A549 (cell line): ENCODE measurements around the gene DNAJB5. TPM values are rescaled to one million over a fixed set of nuclear protein-coding genes. Genes with fewer than 3 reads are reported as not detected.

Experiments used
- ATAC-seq, 2 experiments: fragments of 200-7000 bp in 1 of 2; fragments of >200 bp in 1 of 2; cut with Nextera tagmentation in 1 of 2; cut with Tn5 transposase in 1 of 2; 3 replicates each; pipeline versions ENCODE4 v1.8.0 to v1.9.1; 2018 to 2020; ENCODE audit warnings: mild to moderate bottlenecking in 1 of 2, moderate library complexity in 1 of 2
- CTCF ChIA-PET: fragments of 300-600 bp; sonication (Branson Sonifier 250); formaldehyde crosslinking; extraction: SDS; loops from one replicate; lab custom pipeline; 2021; ENCODE audit warnings: antibody characterized with exemption, inconsistent platforms; lab: Yijun Ruan, JAX
- POLR2A ChIA-PET: fragments of 350-600 bp; formaldehyde crosslinking; extraction: SDS; loops from one replicate; lab custom pipeline; 2021; ENCODE audit warnings: antibody characterized with exemption, inconsistent platforms; lab: Yijun Ruan, JAX
- DNase-seq, 2 experiments: peaks; one replicate each; pipeline versions ENCODE4 v3.0.0 to v3.0.0-alpha.2; 2011 to 2016; ENCODE audit warnings: low read depth in 1 of 2, low spot score in 1 of 2
- FAIRE-seq: peaks from 2 replicates; lab custom pipeline; 2011; peaks lifted over from hg19 to GRCh38; lab: Jason Lieb, UNC
- H3K27ac ChIP-seq, 2 experiments: fragments of >200 bp; sonication (Bioruptor Twin); formaldehyde crosslinking; 3 replicates each; pipeline ENCODE4 v1.5.1; 2016 to 2017
- H3K4me1 ChIP-seq: fragments of >200 bp; sonication (Bioruptor Twin); formaldehyde crosslinking; 3 replicates; pipeline ENCODE4 v1.6.1; 2016
- H3K4me2 ChIP-seq: fragments of >200 bp; sonication (Bioruptor Twin); formaldehyde crosslinking; 3 replicates; pipeline ENCODE4 v1.6.1; 2016
- H3K4me3 ChIP-seq: fragments of >200 bp; sonication (Bioruptor Twin); formaldehyde crosslinking; 3 replicates; pipeline ENCODE4 v1.5.1; 2016
- H3K9me3 ChIP-seq: fragments of >200 bp; sonication (Bioruptor Twin); formaldehyde crosslinking; 3 replicates; pipeline ENCODE4 v1.6.1; 2016
- BCL3 ChIP-seq: fragments of >200 bp; sonication (Bioruptor Twin); formaldehyde crosslinking; IDR thresholded peaks from 3 replicates; pipeline ENCODE4 v1.6.1; 2016
- BHLHE40 ChIP-seq: IDR thresholded peaks from 2 replicates; pipeline ENCODE4 v1.6.1; 2012; ENCODE audit warnings: low read depth, low read length, inconsistent platforms
- CBX2 ChIP-seq: fragments of 200-600 bp; sonication (generic); IDR thresholded peaks from 2 replicates; pipeline ENCODE4 v1.6.1; 2016; ENCODE audit warnings: low read depth, mild to moderate bottlenecking, borderline replicate concordance
- EP300 ChIP-seq, 2 experiments: fragments of >200 bp; sonication (Bioruptor Twin); formaldehyde crosslinking; IDR thresholded peaks; 2 replicates in 1 of 2; 3 replicates in 1 of 2; pipeline ENCODE4 v1.6.1; 2016 to 2017
- ESRRA ChIP-seq: fragments of 150-350 bp; IDR thresholded peaks from 2 replicates; pipeline ENCODE4 v1.6.1; 2014; ENCODE audit warnings: mild to moderate bottlenecking, low read length, borderline replicate concordance
- FOSB ChIP-seq: fragments of 250-450 bp; sonication (Bioruptor Pico); IDR thresholded peaks from 2 replicates; pipeline ENCODE4 v1.5.0; 2020; ENCODE audit warnings: mild to moderate bottlenecking, moderate library complexity
- FOXS1 ChIP-seq: fragments of 250-450 bp; sonication (Bioruptor Pico); IDR thresholded peaks from 2 replicates; pipeline ENCODE4 v1.5.0; 2020; ENCODE audit warnings: mild to moderate bottlenecking, moderate library complexity
- GATA3 ChIP-seq: IDR thresholded peaks from 2 replicates; pipeline ENCODE4 v1.6.1; 2012; ENCODE audit warnings: borderline replicate concordance
- HOXA7 ChIP-seq: fragments of 250-450 bp; sonication (Bioruptor Pico); IDR thresholded peaks from 2 replicates; pipeline ENCODE4 v1.5.0; 2020; ENCODE audit warnings: mild to moderate bottlenecking, moderate library complexity
- JUN ChIP-seq, 2 experiments: fragments of >200 bp; sonication (Bioruptor Twin); formaldehyde crosslinking; IDR thresholded peaks; 2 replicates in 1 of 2; 3 replicates in 1 of 2; pipeline ENCODE4 v1.6.1; 2016 to 2017
- JUNB ChIP-seq: fragments of >200 bp; sonication (Bioruptor Twin); formaldehyde crosslinking; IDR thresholded peaks from 2 replicates; pipeline ENCODE4 v1.6.1; 2016
- KDM5A ChIP-seq: fragments of 200-600 bp; sonication (generic); IDR thresholded peaks from 2 replicates; pipeline ENCODE4 v1.6.1; 2016; ENCODE audit warnings: antibody characterized with exemption, mild to moderate bottlenecking
- MAX ChIP-seq: IDR thresholded peaks from 2 replicates; pipeline ENCODE4 v1.6.1; 2012
- MYC ChIP-seq: IDR thresholded peaks from 2 replicates; pipeline ENCODE4 v1.6.1; 2012; ENCODE audit warnings: mild to moderate bottlenecking, inconsistent platforms, low read length, improper control_type of control experiment, borderline replicate concordance
- NFE2L2 ChIP-seq: fragments of 150-350 bp; conservative IDR thresholded peaks from 2 replicates; pipeline ENCODE4 v1.6.1; 2014; ENCODE audit warnings: low read length
- NR3C1 ChIP-seq: fragments of >200 bp; sonication (Bioruptor Twin); formaldehyde crosslinking; IDR thresholded peaks from 3 replicates; pipeline ENCODE4 v1.6.1; 2017
- PBX3 ChIP-seq: IDR thresholded peaks from 2 replicates; pipeline ENCODE4 v1.6.1; 2012
- PHF8 ChIP-seq: fragments of 200-600 bp; sonication (generic); IDR thresholded peaks from 2 replicates; pipeline ENCODE4 v1.6.1; 2016; ENCODE audit warnings: low read depth, mild to moderate bottlenecking, antibody characterized with exemption, moderate library complexity, borderline replicate concordance
- RARB ChIP-seq: fragments of 250-450 bp; sonication (Bioruptor Pico); IDR thresholded peaks from 2 replicates; pipeline ENCODE4 v1.8.0; 2021; ENCODE audit warnings: mild to moderate bottlenecking, moderate library complexity
- RCOR1 ChIP-seq: fragments of 150-350 bp; IDR thresholded peaks from 2 replicates; pipeline ENCODE4 v1.6.1; 2014; ENCODE audit warnings: antibody characterized with exemption, low read length, low read depth
- RNF2 ChIP-seq: fragments of 200-600 bp; sonication (generic); IDR thresholded peaks from 2 replicates; pipeline ENCODE4 v1.6.1; 2016; ENCODE audit warnings: low read depth, mild to moderate bottlenecking, antibody characterized with exemption, moderate library complexity, borderline replicate concordance
- ZFP36 ChIP-seq: fragments of 450-650 bp; IDR thresholded peaks from 2 replicates; pipeline ENCODE4 v1.6.1; 2014; ENCODE audit warnings: borderline replicate concordance; ENCODE audit not compliant: partially characterized antibody
- WGBS: methylation state at CpG from one replicate; pipeline ENCODE4 v1.1.6; 2017; ENCODE audit errors: missing lambda C conversion rate; 5-methylcytosine and 5-hydroxymethylcytosine counted together
- polyA plus RNA-seq, 4 experiments: library from polyadenylated mRNA; depleted of rRNA in 3 of 4; stranded (reverse); fragments of >200 nt; fragmentation: RNase III in 1 of 4; extraction: RNeasy Plus Mini Kit Qiagen cat#74134 plus additional on column Dnase treatment in 1 of 4; gene quantifications; 2 replicates in 3 of 4; 3 replicates in 1 of 4; pipeline ENCODE4 v1.2.3, GENCODE V29; 2011 to 2017
- TF ChIP-seq, protein P1 (sequence below): IDR thresholded peaks from 2 replicates; pipeline ENCODE4 v1.6.1; 2012; ENCODE audit warnings: low read depth, borderline replicate concordance

DNAJB5 gene
- polyA plus RNA-seq, 2 of the 4 experiments (the other 2 are of a cell fraction) = 0.72 to 4.4 TPM

DNA sequence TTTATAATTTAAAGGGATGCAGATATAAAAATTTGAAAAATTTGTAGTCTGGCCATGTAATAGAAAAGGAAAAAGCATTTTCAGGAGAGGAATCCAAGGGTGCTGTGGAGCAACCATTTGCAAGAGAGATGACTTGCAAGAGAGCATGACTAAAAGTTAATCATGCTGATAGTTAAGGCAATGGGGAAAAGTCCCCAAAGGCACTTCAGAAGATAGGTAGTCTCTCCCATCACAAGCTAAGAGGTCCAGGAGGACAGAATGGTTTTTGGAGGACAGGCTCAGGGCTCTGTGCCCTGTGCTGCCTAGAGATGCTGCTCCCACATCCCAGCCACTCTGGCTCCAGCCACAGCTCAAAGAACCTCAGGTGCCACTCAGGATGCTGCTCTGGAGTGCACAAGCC is 38.8 kb downstream of the DNAJB5 start:
- no peak overlapping the region for H3K27ac ChIP-seq
- H3K4me1 ChIP-seq = peaks cover 22% of the 10 kb centered on the region
- H3K4me2 ChIP-seq = no peak overlapping the region
- CTCF ChIA-PET = interaction anchor here (0.9 to 5.4 kb wide), 6 partner anchors 10 to 68 kb away, joined by 3 to 26 read pairs (median 3); partner anchors contain the start of gene PIGO
- POLR2A ChIA-PET = interaction anchor here (3.5 kb wide), 1 partner anchor 43 kb away, joined by 16 read pairs; the partner anchor contains the start of gene VCP
- 0 out of 3 replicates have a peak, but pooled peaks cover 10% of the 10 kb centered on the region for H3K9me3 ChIP-seq
- DNase-seq (no peak), ATAC-seq (no peak; a peak in 2 of 6 replicates), FAIRE-seq (no peak)
- no peak for TF ChIP-seq NFE2L2
- peak; percentile 62 for TF ChIP-seq ZFP36
- no peak for TF ChIP-seq RARB
- H3K4me3 ChIP-seq = no peak overlapping the region

GRCh38 chr9:35029241-35029640 is 39.7 kb downstream of the DNAJB5 start:
- ATAC-seq (no peak), DNase-seq (no peak), FAIRE-seq (no peak)
- no peak overlapping the region for H3K4me2 ChIP-seq
- POLR2A ChIA-PET = no interaction called here
- H3K27ac ChIP-seq = no peak overlapping the region
- CTCF ChIA-PET = interaction anchor here (1.3 to 5.4 kb wide), 3 partner anchors 22 to 66 kb away, joined by 3 to 26 read pairs (median 4); no protein-coding TSS in a partner anchor
- no peak overlapping the region for H3K4me3 ChIP-seq
- 66% methylated on average over 4 of the region's 4 CpGs for WGBS
- TF ChIP-seq FOXS1 (CRISPR knock-in tag) (no peak), GATA3 (no peak)
- peaks cover 22% of the 10 kb centered on the region for H3K4me1 ChIP-seq
- H3K9me3 ChIP-seq = 0 out of 3 replicates have a peak, but pooled peaks cover 10% of the 10 kb centered on the region

GRCh38 chr9:35029852-35030251 is 40.3 kb downstream of the DNAJB5 start:
- Histone ChIP-seq H3K4me1 (peaks cover 22% of the 10 kb centered on the region), H3K27ac (no peak overlapping the region), H3K9me3 (0 out of 3 replicates have a peak, but pooled peaks cover 10% of the 10 kb centered on the region), H3K4me3 (no peak overlapping the region), H3K4me2 (no peak overlapping the region)
- no peak for ATAC-seq
- CTCF ChIA-PET = interaction anchor here (0.6 to 5.4 kb wide), 4 partner anchors 22 to 130 kb away, joined by 3 to 26 read pairs (median 4); no protein-coding TSS in a partner anchor
- 90% methylated on average over 2 of the region's 2 CpGs for WGBS
- no peak for FAIRE-seq
- DNase-seq = no peak
- TF ChIP-seq ESRRA (no peak), JUN (IDR thresholded peaks at IDR 0.05) (no peak), KDM5A (no peak)
- POLR2A ChIA-PET = no interaction called here

- no peak overlapping the region for H3K4me2 ChIP-seq
- TF ChIP-seq CBX2 (no peak), PBX3 (no peak), BCL3 (no peak), MAX (no peak), MYC (no peak), PHF8 (no peak), BHLHE40 (no peak), GATA3 (no peak), FOSB (CRISPR knock-in tag) (no peak), RNF2 (no peak), RCOR1 (no peak), JUNB (no peak), EP300 (IDR thresholded peaks at IDR 0.05) (no peak), NR3C1 (no peak), HOXA7 (CRISPR knock-in tag) (no peak)
- TF ChIP-seq, protein P1, sequence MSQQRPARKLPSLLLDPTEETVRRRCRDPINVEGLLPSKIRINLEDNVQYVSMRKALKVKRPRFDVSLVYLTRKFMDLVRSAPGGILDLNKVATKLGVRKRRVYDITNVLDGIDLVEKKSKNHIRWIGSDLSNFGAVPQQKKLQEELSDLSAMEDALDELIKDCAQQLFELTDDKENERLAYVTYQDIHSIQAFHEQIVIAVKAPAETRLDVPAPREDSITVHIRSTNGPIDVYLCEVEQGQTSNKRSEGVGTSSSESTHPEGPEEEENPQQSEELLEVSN = no peak
- TF ChIP-seq, all 56 proteins: peak for 0
- DNase-seq = no peak
- H3K4me1 ChIP-seq = no peaks in the 10 kb centered on the region
- H3K27ac ChIP-seq = no peak overlapping the region
- ChIA-PET POLR2A (interaction anchor here (0.5 kb wide), 1 partner anchor 13 kb away, joined by 3 read pairs; no protein-coding TSS in a partner anchor), CTCF (interaction anchor here (1.0 to 1.3 kb wide), 3 partner anchors 35 to 49 kb away, joined by 3 read pairs; no protein-coding TSS in a partner anchor)
- 0 out of 3 replicates have a peak, but pooled peaks cover 10% of the 10 kb centered on the region for H3K9me3 ChIP-seq
- no peak overlapping the region for H3K4me3 ChIP-seq
- 92% methylated on average over 2 of the region's 2 CpGs for WGBS
- ATAC-seq = no peak
- FAIRE-seq = no peak
Observed at GRCh38 chr9:35033101-35033500, 43.6 kb downstream of the DNAJB5 start.
